Islet precursor cell (in vitro differentiated cells): Measurements from ENCODE around the gene LRRFIP1.

Source experiments
- DNase-seq: peaks from one replicate; pipeline ENCODE4 v3.0.0-alpha.2; 2018

Gene LRRFIP1

DNA sequence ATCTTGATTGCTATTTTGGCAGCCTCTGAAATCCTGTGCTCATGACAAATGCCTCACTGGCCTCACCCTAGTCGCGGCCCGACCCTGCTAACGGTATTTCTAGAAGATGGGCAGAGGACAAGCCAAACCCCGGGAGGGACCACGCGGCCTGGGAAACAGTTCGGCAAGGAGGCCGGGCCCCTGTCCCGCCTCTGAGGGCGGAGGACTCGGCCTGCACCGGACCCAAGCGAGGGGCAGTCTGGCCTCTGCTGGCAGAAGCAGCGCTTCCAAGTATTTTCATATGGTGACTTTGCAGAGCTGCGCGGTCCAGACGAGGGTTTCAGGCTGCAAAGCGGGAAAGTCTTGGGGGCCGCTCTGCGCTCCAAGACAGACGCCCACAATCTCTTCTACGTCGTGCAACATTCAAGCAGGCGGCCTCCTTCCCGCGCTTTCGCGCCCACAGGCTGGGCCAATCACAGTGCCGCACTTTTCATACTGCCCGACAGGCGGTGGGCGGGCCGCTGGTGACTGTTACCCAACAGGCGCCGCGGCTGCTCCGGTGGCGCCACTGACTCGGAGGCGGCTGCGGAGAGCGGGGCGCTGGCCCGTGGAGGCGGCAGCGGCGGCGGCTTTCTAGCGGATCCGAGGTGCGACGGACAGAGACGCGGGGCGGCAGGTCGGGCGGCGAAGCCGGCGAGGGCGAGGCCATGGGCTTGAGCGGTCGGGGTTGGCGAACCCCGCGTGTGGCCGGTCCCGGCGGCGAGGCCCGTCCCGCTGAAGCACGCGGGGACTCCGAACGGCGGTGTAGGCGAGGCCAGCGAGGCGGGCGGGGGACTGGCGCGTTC is 171.1 kb downstream of the LRRFIP1 start, which contains the start of gene RBM44:
Gene RBM44, plus strand, starts transcription at position 544 of the 824 bp plus-strand sequence. CDS start 14,831 bp downstream, outside the sequence.
- no peak for DNase-seq

- no peak for DNase-seq
Observed at GRCh38 chr2:237799060-237799428, 171.7 kb downstream of the LRRFIP1 start.

- no peak for DNase-seq
Observed at GRCh38 chr2:237801466-237801865, 174.1 kb downstream of the LRRFIP1 start.

GRCh38 chr2:237806334-237806733 is 178.9 kb downstream of the LRRFIP1 start:
- no peak for DNase-seq

GRCh38 chr2:237815637-237816036 is 188.2 kb downstream of the LRRFIP1 start:
- DNase-seq = no peak

DNA sequence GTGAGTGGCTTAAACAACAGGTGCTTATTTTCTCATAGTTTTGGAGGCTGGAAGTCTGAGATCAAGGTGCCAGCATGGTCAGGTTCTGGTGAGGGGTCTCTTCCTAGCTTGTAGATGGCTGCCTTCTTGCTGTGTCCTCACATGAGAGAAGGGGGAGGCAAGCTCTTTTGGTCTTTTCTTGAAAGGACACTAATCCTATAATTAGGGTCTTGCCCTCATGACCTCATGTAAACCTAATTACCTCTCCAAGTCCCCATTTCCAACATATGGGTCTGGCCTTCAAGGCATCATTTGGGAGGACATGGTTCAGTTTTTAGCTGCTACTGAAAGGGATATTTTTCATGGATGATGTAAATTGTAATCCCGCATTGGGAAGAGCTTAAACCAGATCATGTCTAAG is 189.1 kb downstream of the LRRFIP1 start:
- DNase-seq = no peak

- no peak for DNase-seq
Observed at GRCh38 chr2:237818066-237818473, 190.7 kb downstream of the LRRFIP1 start.

DNA sequence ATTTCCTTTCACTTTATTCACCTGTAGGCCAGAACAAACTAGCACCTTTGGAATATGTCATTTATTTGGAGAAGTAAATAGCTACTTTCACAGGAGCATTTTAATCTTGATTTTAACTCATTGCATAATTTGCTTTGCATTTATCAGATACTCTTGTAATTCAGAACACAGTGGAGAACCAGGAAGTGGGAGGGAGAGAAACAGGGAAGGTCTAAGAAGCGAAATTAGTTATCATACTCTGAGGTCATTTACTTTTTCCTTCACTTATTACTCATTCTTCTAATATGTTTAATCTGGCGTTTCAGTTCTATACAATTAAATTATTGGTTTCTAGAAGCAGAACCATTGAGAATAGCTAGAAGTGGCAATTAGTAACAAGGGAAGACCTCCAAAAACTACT is 191.8 kb downstream of the LRRFIP1 start:
- no peak for DNase-seq

DNA sequence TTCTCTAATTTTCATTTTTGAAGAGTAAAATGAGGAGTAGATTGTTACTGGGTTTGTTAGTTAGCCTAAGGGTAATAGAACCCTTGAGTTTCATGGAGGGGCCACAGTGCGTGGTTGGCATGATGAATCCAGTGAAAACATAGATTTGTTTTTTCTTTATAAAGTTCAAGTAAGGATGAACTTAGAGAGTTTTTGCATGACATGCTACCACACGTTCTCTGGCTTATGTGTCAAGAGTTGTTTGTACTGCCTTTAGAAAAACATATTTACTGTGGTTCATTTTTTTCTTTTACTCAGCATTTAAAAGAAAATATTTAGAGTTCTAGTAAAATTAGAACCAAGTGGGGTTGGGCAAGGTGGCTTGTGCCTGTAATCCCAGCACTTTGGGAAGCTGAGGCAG is 193.0 kb downstream of the LRRFIP1 start:
- DNase-seq = no peak

DNA sequence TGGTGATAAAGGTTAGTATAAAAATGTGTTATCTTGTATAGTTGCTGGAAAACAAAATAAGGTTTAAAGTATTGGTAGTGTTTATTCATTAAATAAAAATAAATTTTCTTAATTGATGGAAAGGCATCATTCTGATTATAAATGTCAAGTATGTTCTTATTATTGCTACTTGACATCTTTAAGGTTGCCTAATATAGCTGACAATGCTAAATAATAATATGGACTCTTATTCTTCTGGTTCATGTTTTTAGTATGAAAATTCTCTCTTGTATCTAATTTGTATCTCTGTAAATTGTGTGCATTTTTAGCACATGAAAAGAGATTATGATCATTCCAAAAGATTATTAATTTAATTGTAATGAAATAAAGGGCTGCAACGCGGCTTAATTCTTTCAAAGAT is 196.2 kb downstream of the LRRFIP1 start:
- no peak for DNase-seq

DNA sequence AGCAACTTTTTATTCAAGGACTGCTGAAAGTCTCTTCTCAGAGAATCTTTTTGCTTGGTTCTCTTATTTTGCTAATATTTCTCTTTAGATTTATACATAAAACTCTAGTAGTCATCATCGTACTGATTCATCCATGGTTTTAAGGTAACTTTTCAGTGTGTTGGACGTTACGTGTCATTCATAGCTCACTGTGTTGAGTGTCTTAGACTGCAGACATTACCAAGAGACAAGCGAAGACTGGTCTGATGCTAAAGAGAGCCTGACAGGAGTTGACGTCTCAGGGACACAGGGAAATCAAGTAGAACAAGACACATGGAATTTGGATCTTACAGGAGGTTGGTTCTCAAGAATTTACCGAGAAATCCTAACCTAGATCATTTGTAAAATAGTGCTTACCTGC is 196.7 kb downstream of the LRRFIP1 start:
- no peak for DNase-seq

DNA sequence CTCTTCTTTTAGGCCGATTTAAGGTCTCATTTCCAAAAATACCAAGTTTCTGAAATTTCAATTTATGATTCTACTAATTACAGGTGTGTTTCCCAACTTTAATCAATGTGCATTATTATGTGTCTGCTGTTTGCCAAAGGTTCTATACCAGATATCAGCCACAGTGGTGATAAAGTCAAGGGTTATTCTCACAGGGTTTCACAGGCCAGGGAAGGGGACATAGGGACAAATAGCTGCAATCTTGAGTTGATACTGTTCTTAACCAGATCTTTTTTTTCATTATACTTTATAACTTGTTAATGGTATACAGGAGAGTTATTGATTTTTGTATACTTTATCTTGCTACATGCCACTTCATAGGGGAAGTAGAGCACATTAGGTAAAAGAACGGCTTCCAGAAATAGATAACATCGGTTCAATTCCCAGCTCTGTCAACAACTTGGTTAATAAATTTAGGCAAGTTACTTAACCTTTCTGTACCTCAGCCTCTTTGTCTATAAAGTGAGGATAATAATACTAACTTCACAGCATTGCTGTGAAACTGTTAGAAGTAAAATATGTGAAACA is 200.1 kb downstream of the LRRFIP1 start:
- no peak for DNase-seq
